Mucosa of rectum (tissue), 2 donors: ENCODE results near the gene SCUBE1.
A peak's percentile ranks its signal among the peaks of the same experiment; 100 is the strongest.

Experiments
- H3K27ac ChIP-seq, 2 donors: one replicate each; pipeline ENCODE4 v1.7.0; 2013; ENCODE audit warnings: inconsistent platforms in 2 of 2, low read depth in 2 of 2, low read length in 2 of 2
- H3K27me3 ChIP-seq, 2 donors: one replicate each; pipeline ENCODE4 v1.7.0; 2013; ENCODE audit warnings: low read length in 2 of 2; ENCODE audit not compliant: control insufficient read depth in 2 of 2, insufficient read depth in 2 of 2
- H3K36me3 ChIP-seq, 2 donors: one replicate each; pipeline ENCODE4 v1.7.0; 2013; ENCODE audit warnings: low read length in 2 of 2; ENCODE audit not compliant: control insufficient read depth in 2 of 2, insufficient read depth in 2 of 2
- H3K4me1 ChIP-seq, 2 donors: one replicate each; pipeline ENCODE4 v1.7.0; 2013; ENCODE audit warnings: low read length in 2 of 2, mild to moderate bottlenecking in 1 of 2; ENCODE audit not compliant: control insufficient read depth in 2 of 2, insufficient read depth in 2 of 2
- H3K4me3 ChIP-seq, 2 donors: one replicate each; pipeline ENCODE4 v1.7.0; 2013; ENCODE audit warnings: low read length in 2 of 2
- H3K9ac ChIP-seq, 2 donors: one replicate each; pipeline ENCODE4 v1.7.0; 2013; ENCODE audit warnings: low read length in 2 of 2, low read depth in 1 of 2, mild to moderate bottlenecking in 1 of 2
- H3K9me3 ChIP-seq, 2 donors: one replicate each; pipeline ENCODE4 v1.7.0; 2013; ENCODE audit warnings: low read length in 2 of 2; ENCODE audit not compliant: control insufficient read depth in 2 of 2
- donor health status: healthy.
- donor health status: Normal muscosa, but diverticular disease.

The SCUBE1 gene

GRCh38 chr22:43296276-43296902, 46.8 kb downstream of the SCUBE1 start:
- H3K9ac ChIP-seq, result no peak overlapping the region
- H3K36me3 ChIP-seq, result no peaks in the 10 kb centered on the region
- H3K27ac ChIP-seq, result peak overlapping the region in 1 of 2 donors; percentile 35
- peaks cover 4 to 36% of the 10 kb centered on the region in 2 donors for H3K4me1 ChIP-seq
- no peaks in the 10 kb centered on the region for H3K27me3 ChIP-seq
- no peaks in the 10 kb centered on the region for H3K9me3 ChIP-seq
- H3K4me3 ChIP-seq, result no peak overlapping the region

- Histone ChIP-seq H3K4me3 (no peak overlapping the region), H3K36me3 (no peaks in the 10 kb centered on the region), H3K9ac (no peak overlapping the region), H3K27ac (peak overlapping the region; percentile 35 to 78), H3K27me3 (no peaks in the 10 kb centered on the region), H3K4me1 (peaks cover 4 to 36% of the 10 kb centered on the region in 2 donors), H3K9me3 (no peaks in the 10 kb centered on the region)
These were observed 47.5 kb downstream of the SCUBE1 start for GRCh38 chr22:43295660-43296059.

DNA sequence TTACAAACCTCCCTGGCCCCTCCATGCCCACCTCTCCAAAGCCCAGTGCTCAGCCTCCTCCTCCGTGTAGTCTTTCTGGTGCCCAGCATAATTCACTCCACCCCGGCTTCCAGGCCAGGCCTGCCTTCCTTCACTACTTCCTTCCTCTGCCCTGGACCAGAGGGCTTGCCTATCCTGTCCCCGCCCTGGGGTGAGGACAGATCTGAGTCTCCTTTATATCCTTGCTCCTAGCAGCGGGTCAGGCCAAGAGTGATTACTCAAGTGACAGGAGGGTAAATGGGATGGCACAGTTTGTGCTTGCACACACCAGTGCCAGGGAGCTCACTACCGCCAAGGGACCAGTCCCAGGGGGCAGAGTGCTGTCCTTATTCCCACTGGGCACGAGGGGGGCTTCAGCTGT, 48.0 kb downstream of the SCUBE1 start:
- no peak overlapping the region for H3K9ac ChIP-seq
- no peaks in the 10 kb centered on the region for H3K9me3 ChIP-seq
- H3K4me3 ChIP-seq, result no peak overlapping the region
- peak overlapping the region; percentile 35 to 78 for H3K27ac ChIP-seq
- H3K4me1 ChIP-seq, result peaks cover 4 to 36% of the 10 kb centered on the region in 2 donors
- no peaks in the 10 kb centered on the region for H3K27me3 ChIP-seq
- no peaks in the 10 kb centered on the region for H3K36me3 ChIP-seq

GRCh38 chr22:43293655-43294392, 49.3 kb downstream of the SCUBE1 start:
- Histone ChIP-seq H3K9ac (peak overlapping the region in 1 of 2 donors; percentile 37), H3K27me3 (no peaks in the 10 kb centered on the region), H3K9me3 (no peaks in the 10 kb centered on the region), H3K4me1 (peaks cover 4 to 39% of the 10 kb centered on the region in 2 donors), H3K27ac (peak overlapping the region; percentile 78 to 89), H3K36me3 (no peaks in the 10 kb centered on the region), H3K4me3 (no peak overlapping the region)

- Histone ChIP-seq H3K9ac (peak overlapping the region in 1 of 2 donors; percentile 37), H3K4me3 (no peak overlapping the region), H3K4me1 (peaks cover 4 to 37% of the 10 kb centered on the region in 2 donors), H3K27ac (peak overlapping the region; percentile 72 to 89), H3K27me3 (no peaks in the 10 kb centered on the region), H3K9me3 (no peaks in the 10 kb centered on the region), H3K36me3 (no peaks in the 10 kb centered on the region)
These were observed 49.9 kb downstream of the SCUBE1 start for GRCh38 chr22:43293259-43293654.

GRCh38 chr22:43292630-43293018, 50.5 kb downstream of the SCUBE1 start:
- Histone ChIP-seq H3K4me3 (no peak overlapping the region), H3K4me1 (peaks cover 4 to 37% of the 10 kb centered on the region in 2 donors), H3K27ac (peak overlapping the region in 1 of 2 donors; percentile 72), H3K9me3 (no peaks in the 10 kb centered on the region), H3K36me3 (no peaks in the 10 kb centered on the region), H3K27me3 (no peaks in the 10 kb centered on the region), H3K9ac (no peak overlapping the region)

DNA sequence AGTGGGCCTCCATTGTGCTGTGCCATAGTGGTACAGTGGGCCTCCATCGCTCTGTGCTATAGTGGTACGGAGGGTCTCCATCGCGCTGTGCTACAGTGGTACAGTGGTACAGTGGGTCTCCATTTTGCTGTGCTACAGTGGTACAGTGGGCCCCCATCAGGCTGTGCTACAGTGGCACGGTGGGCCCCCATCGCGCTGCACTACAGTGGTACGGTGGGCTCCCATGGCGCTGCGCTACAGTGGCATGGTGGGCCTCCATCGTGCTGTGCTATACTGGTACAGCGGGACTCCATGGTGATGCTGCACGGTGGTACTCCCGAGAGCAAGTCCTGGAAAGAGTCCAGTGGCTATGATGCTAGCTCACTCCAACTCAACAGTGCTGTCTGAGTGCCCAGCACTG, 51.8 kb downstream of the SCUBE1 start:
- Histone ChIP-seq H3K4me1 (peaks cover 4 to 36% of the 10 kb centered on the region in 2 donors), H3K27ac (no peak overlapping the region), H3K9me3 (no peaks in the 10 kb centered on the region), H3K36me3 (no peaks in the 10 kb centered on the region), H3K4me3 (no peak overlapping the region), H3K9ac (no peak overlapping the region), H3K27me3 (no peaks in the 10 kb centered on the region)

DNA sequence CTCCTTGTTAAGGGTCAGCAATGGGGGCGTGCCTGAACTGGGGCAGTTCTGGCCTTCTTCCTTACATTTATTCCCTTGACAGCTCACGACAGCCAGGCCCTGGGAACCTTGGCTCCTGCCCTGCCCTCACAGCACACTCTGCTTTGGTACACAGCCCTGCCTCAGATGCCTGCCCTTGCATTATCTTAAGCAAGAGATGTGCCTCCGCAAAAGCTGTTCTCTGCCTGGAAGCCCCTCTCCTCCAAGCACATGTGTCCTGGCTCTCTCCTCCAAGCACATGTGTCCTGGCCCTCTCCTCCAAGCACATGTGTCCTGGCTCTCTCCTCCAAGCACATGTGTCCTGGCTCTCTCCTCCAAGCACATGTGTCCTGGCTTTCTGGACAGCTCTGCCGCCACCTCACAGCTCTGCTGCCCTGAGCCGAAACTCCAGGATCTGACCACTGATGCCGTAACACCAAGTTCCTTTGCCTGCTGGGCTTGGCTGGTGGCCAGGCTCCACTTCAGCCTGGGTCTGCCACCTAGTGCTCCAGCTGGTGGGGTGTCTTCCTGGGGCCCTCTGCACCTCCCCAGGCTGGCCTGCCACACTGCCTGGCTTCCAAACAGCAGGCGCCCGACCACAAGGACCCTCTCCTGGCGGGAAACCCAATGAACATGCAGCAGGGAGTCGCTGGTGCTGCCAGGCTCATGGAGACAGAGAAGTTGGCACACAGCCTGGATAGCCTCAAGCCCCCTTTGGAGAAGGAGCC, 53.0 kb downstream of the SCUBE1 start:
- Histone ChIP-seq H3K9me3 (no peaks in the 10 kb centered on the region), H3K27ac (no peak overlapping the region), H3K27me3 (no peaks in the 10 kb centered on the region), H3K36me3 (no peaks in the 10 kb centered on the region), H3K4me1 (peaks cover 4 to 25% of the 10 kb centered on the region in 2 donors), H3K9ac (no peak overlapping the region), H3K4me3 (no peak overlapping the region)

GRCh38 chr22:43289531-43289963, 53.6 kb downstream of the SCUBE1 start:
- Histone ChIP-seq H3K9me3 (no peaks in the 10 kb centered on the region), H3K9ac (peak overlapping the region in 1 of 2 donors; percentile 8), H3K27me3 (no peaks in the 10 kb centered on the region), H3K4me3 (peak overlapping the region in 1 of 2 donors; percentile 14), H3K27ac (no peak overlapping the region), H3K36me3 (no peaks in the 10 kb centered on the region), H3K4me1 (peaks cover 4 to 21% of the 10 kb centered on the region in 2 donors)
